Stimulated activated CD4-positive, alpha-beta T cell treated with anti-CD3 and anti-CD28 coated beads, Interleukin-12 subunit alpha, Interleukin-12 subunit beta, amount 100 ng/mL, for 24 hours (primary cell): ENCODE measurements around the gene COQ7.
A peak's percentile ranks its signal among the peaks of the same experiment; 100 is the strongest.

Experiments used
- DNase-seq, 2 experiments: peaks; one replicate each; pipeline ENCODE4 v3.0.0-alpha.2; 2020; ENCODE audit warnings: low read depth in 2 of 2

COQ7 gene

GRCh38 chr16:19067349-19068236 lies at the start of gene COQ7:
Gene COQ7, plus strand, starts transcription at chr16:19067614. Its CDS starts 51 bp downstream, at chr16:19067665.
- peak; percentile 97 for DNase-seq

- DNase-seq = no peak
Observed at GRCh38 chr16:19020689-19021088, 46.7 kb upstream of the COQ7 start.

- DNase-seq = no peak
Observed at GRCh38 chr16:19021747-19022146, 45.7 kb upstream of the COQ7 start.

GRCh38 chr16:19027416-19027815 lies 40.0 kb upstream of the COQ7 start:
- DNase-seq = no peak

- DNase-seq = no peak
Observed at GRCh38 chr16:19029980-19030379, 37.4 kb upstream of the COQ7 start.

- DNase-seq = no peak
Observed at GRCh38 chr16:19031738-19032137, 35.7 kb upstream of the COQ7 start.

- no peak for DNase-seq
Observed at GRCh38 chr16:19033761-19034160, 33.7 kb upstream of the COQ7 start.

- DNase-seq = no peak
Observed at GRCh38 chr16:19040400-19040799, 27.0 kb upstream of the COQ7 start.

GRCh38 chr16:19044769-19045168 lies 22.6 kb upstream of the COQ7 start:
- DNase-seq = no peak

GRCh38 chr16:19046062-19046461 lies 21.4 kb upstream of the COQ7 start:
- no peak for DNase-seq

- no peak for DNase-seq
Observed at GRCh38 chr16:19062706-19063105, 4.7 kb upstream of the COQ7 start.

- no peak for DNase-seq
Observed at GRCh38 chr16:19066988-19067348, 446 bp upstream of the COQ7 start.

GRCh38 chr16:19068237-19068815 lies 912 bp downstream of the COQ7 start:
- no peak for DNase-seq

GRCh38 chr16:19071811-19072777 lies 4.7 kb downstream of the COQ7 start:
- peak in 1 of 2 experiments; percentile 60 for DNase-seq

GRCh38 chr16:19073344-19073743 lies 5.9 kb downstream of the COQ7 start:
- DNase-seq = no peak

GRCh38 chr16:19073863-19074262 lies 6.4 kb downstream of the COQ7 start:
- DNase-seq = no peak

- DNase-seq = no peak
Observed at GRCh38 chr16:19075511-19075910, 8.1 kb downstream of the COQ7 start.

- DNase-seq = no peak
Observed at GRCh38 chr16:19077879-19078278, 10.5 kb downstream of the COQ7 start.

- no peak for DNase-seq
Observed at GRCh38 chr16:19083670-19084069, 16.3 kb downstream of the COQ7 start.

- DNase-seq = no peak
Observed at GRCh38 chr16:19084139-19084538, 16.7 kb downstream of the COQ7 start.

- DNase-seq = no peak
Observed at GRCh38 chr16:19084879-19085278, 17.5 kb downstream of the COQ7 start.

- no peak for DNase-seq
Observed at GRCh38 chr16:19085679-19086200, 18.3 kb downstream of the COQ7 start.
